ENCODE results near the gene ATP2C2.

The ATP2C2 gene

DNA sequence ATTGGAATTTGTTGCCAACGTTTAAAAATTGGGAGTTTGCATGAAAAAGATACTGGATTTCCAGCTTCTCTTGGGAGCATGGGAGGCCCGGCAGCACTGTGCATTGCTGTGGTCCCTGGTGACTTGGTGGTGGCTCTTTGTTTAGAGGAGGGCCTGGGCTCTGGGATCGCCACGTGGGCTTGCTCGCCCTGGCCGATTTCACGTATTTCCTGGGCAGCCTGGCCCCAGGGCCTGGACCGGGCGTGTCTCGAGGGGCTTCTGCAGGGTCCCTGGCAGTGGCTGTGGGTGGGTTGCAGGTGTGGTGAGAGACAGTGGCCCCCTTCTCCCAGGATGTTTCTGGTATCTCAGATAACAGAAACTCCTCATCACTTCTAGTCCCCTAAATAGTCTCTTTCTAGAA, 67.9 kb downstream of the ATP2C2 start:
- Histone ChIP-seq H3K9ac (ENCODE audit: insufficient read length, low read depth) (no peak overlapping the region), H3K4me1 (ENCODE audit: insufficient read depth, insufficient read length) (no peaks in the 10 kb centered on the region), H3K4me3 (ENCODE audit: insufficient read length, low read depth) (no peak overlapping the region), H3K27me3 (ENCODE audit: insufficient read depth, insufficient read length) (no peaks in the 10 kb centered on the region), H3K9me3 (ENCODE audit: insufficient read depth, low read length) (no peaks in the 10 kb centered on the region), H3K36me3 (ENCODE audit: insufficient read depth, insufficient read length, low read length) (no peaks in the 10 kb centered on the region)
- TF ChIP-seq SUZ12 (IDR thresholded peaks at IDR 0.05; ENCODE audit: extremely low read depth, insufficient read depth, insufficient read length) (no peak), YY1 (IDR thresholded peaks at IDR 0.05; ENCODE audit: insufficient read depth, insufficient read length) (no peak), ZNF274 (IDR thresholded peaks at IDR 0.05; ENCODE audit: low read depth, low read length) (no peak)
- no peak for DNase-seq (ENCODE audit: low read depth, low spot score)

DNA sequence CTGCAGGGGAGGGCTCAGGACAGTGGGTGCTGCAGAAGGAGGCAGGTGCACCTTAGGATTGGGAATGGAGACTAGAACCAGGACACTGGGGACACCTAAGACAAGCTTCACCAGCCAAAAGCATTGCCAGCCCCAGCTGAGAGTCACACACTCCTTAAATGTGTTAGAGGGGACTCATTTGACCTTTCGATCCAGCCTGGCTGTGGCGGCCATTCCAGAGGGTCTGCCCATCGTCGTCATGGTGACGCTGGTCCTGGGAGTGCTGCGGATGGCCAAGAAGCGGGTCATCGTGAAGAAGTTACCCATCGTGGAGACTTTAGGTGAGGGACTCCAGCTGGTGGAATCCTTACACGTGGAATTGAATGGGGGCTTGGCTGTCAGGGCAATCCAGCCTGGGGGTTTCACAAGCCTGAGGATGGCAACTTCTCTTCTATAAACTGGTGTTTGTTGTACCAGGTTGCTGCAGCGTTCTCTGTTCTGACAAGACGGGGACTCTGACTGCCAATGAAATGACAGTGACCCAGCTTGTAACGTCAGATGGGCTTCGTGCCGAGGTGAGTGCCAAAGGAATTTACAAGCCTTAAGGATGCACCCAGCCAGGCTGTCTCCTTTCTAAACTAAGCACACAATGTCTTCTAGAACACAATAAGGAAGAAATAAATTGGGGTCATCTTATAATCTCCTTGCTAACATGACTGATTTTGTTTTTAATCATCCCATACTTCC, 70.8 kb downstream of the ATP2C2 start:
- Histone ChIP-seq H3K4me1 (ENCODE audit: insufficient read depth, insufficient read length) (peaks cover 4% of the 10 kb centered on the region), H3K9me3 (ENCODE audit: insufficient read depth, low read length) (no peaks in the 10 kb centered on the region), H3K4me3 (ENCODE audit: insufficient read length, low read depth) (no peak overlapping the region), H3K36me3 (ENCODE audit: insufficient read depth, insufficient read length, low read length) (no peaks in the 10 kb centered on the region), H3K27me3 (ENCODE audit: insufficient read depth, insufficient read length) (no peaks in the 10 kb centered on the region), H3K9ac (ENCODE audit: insufficient read length, low read depth) (no peak overlapping the region)
- no peak for TF ChIP-seq YY1 (IDR thresholded peaks at IDR 0.05; ENCODE audit: insufficient read depth, insufficient read length)
- no peak for TF ChIP-seq SUZ12 (IDR thresholded peaks at IDR 0.05; ENCODE audit: extremely low read depth, insufficient read depth, insufficient read length)
- TF ChIP-seq ZNF274 (IDR thresholded peaks at IDR 0.05; ENCODE audit: low read depth, low read length): no peak
- no peak for DNase-seq (ENCODE audit: low read depth, low spot score)

DNA sequence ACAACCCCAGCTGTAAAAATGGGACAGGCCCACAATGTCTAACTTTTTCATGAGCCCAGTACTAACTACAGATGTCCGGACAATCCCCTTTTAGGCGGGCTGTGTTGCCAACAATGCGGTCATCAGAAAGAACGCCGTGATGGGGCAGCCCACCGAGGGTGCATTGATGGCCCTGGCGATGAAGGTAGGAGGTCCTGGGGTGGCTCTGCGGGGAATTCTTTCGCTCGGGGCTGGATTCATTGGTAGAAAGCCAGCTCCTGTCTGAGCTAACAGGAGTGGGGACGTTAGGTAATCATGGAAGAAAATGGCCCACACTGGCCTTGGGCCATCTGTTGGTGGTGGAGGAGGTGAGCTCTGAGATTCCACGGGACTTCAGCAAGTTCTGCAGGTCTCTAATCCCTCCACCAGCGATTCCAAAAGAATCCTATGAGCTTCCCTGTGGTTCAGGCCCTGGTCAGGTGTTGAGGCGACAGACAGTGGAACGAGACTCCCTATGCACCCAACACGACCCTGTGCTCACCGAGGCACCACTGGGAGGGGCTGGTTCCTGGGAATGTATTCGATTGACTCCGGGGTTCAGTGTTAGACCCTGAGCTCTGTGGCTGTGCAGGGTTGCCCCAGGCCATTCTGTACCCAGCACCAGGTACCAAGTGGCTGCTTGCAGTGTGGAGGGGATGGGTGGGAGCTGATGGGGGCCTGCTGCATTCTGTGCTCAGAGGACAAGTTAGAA, 74.2 kb downstream of the ATP2C2 start:
- H3K9me3 ChIP-seq (ENCODE audit: insufficient read depth, low read length): no peaks in the 10 kb centered on the region
- H3K36me3 ChIP-seq (ENCODE audit: insufficient read depth, insufficient read length, low read length): no peaks in the 10 kb centered on the region
- no peaks in the 10 kb centered on the region for H3K27me3 ChIP-seq (ENCODE audit: insufficient read depth, insufficient read length)
- H3K4me1 ChIP-seq (ENCODE audit: insufficient read depth, insufficient read length): peaks cover 6% of the 10 kb centered on the region
- TF ChIP-seq ZNF274 (IDR thresholded peaks at IDR 0.05; ENCODE audit: low read depth, low read length): no peak
- TF ChIP-seq SUZ12 (IDR thresholded peaks at IDR 0.05; ENCODE audit: extremely low read depth, insufficient read depth, insufficient read length): no peak
- TF ChIP-seq YY1 (IDR thresholded peaks at IDR 0.05; ENCODE audit: insufficient read depth, insufficient read length): no peak
- no peak for DNase-seq (ENCODE audit: low read depth, low spot score)
- no peak overlapping the region for H3K4me3 ChIP-seq (ENCODE audit: insufficient read length, low read depth)
- H3K9ac ChIP-seq (ENCODE audit: insufficient read length, low read depth): no peak overlapping the region

DNA sequence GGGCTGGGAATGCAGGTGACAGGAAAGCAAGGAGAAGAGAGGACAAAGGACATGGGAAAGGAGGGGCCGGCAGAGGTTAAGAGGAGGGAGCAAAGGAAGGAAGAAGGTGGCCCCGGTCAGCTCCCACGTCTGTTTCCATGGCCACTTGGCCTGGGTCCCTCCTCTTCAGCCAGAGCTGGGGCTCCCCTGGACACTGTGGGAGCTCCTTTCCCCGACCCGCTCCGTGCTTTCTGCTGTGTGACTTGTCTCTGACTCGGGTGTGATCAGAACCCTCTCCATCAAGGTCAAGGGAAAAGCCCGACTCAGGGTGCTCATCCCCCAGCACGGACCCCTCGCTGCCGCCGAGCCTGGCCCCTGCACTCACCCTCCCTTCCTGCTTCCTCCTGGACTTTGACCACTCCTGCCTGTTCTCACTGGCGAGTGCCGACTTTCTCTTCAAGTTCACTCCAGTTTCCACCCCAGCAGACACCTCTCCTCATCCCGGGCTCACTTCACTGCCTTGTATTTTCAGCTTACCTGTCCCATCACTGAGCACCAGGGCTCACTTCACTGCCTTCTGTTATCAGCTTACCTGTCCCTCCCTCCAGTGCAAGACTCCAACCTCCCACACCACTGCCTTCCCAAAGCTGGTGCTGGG, 74.9 kb downstream of the ATP2C2 start:
- H3K4me3 ChIP-seq (ENCODE audit: insufficient read length, low read depth): no peak overlapping the region
- H3K4me1 ChIP-seq (ENCODE audit: insufficient read depth, insufficient read length): peaks cover 6% of the 10 kb centered on the region
- no peaks in the 10 kb centered on the region for H3K36me3 ChIP-seq (ENCODE audit: insufficient read depth, insufficient read length, low read length)
- no peaks in the 10 kb centered on the region for H3K27me3 ChIP-seq (ENCODE audit: insufficient read depth, insufficient read length)
- no peak overlapping the region for H3K9ac ChIP-seq (ENCODE audit: insufficient read length, low read depth)
- DNase-seq (ENCODE audit: low read depth, low spot score): no peak
- no peaks in the 10 kb centered on the region for H3K9me3 ChIP-seq (ENCODE audit: insufficient read depth, low read length)
- TF ChIP-seq ZNF274 (IDR thresholded peaks at IDR 0.05; ENCODE audit: low read depth, low read length) (no peak), SUZ12 (IDR thresholded peaks at IDR 0.05; ENCODE audit: extremely low read depth, insufficient read depth, insufficient read length) (no peak), YY1 (IDR thresholded peaks at IDR 0.05; ENCODE audit: insufficient read depth, insufficient read length) (no peak)

DNA sequence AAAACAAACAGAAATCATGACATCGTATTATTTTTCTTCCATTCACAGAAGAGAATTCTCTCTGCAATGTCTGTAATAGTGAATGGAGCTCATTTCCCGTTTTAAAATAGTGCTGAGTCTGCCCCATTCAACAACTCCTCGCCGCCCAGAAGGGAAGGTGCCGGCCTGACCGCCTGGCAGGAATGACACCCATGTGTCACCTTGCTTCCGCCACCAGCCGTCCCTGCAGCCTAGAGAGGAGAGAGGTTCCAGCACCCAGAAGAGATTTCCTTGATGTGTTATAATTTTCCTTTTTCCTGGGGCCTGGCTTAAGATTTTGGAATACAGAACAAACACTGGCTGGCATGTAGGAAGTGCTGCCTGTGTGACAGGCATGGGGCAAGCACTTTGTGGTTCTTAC, 76.1 kb downstream of the ATP2C2 start:
- no peaks in the 10 kb centered on the region for H3K27me3 ChIP-seq (ENCODE audit: insufficient read depth, insufficient read length)
- no peak overlapping the region for H3K4me3 ChIP-seq (ENCODE audit: insufficient read length, low read depth)
- no peak overlapping the region for H3K9ac ChIP-seq (ENCODE audit: insufficient read length, low read depth)
- no peaks in the 10 kb centered on the region for H3K9me3 ChIP-seq (ENCODE audit: insufficient read depth, low read length)
- H3K36me3 ChIP-seq (ENCODE audit: insufficient read depth, insufficient read length, low read length): no peaks in the 10 kb centered on the region
- TF ChIP-seq YY1 (IDR thresholded peaks at IDR 0.05; ENCODE audit: insufficient read depth, insufficient read length) (no peak), ZNF274 (IDR thresholded peaks at IDR 0.05; ENCODE audit: low read depth, low read length) (no peak), SUZ12 (IDR thresholded peaks at IDR 0.05; ENCODE audit: extremely low read depth, insufficient read depth, insufficient read length) (no peak)
- DNase-seq (ENCODE audit: low read depth, low spot score): no peak
- H3K4me1 ChIP-seq (ENCODE audit: insufficient read depth, insufficient read length): peaks cover 6% of the 10 kb centered on the region

DNA sequence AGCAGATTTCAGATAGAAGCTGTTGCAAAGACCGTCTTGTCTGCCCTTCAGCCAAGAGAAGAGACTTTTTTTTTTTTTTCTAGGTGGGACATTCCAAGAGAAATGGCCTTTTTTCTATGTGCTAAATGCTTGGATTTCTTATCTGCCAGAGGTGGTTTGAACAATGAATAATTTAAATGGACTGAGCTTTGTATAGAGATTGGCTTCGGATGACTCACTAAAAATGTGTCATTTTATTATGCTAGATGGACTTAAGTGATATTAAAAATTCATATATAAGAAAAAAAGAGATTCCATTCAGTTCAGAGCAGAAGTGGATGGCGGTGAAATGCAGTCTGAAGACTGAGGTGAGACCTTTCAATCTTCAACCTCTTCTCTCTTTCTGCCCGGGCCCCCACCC, 77.7 kb downstream of the ATP2C2 start:
- Histone ChIP-seq H3K36me3 (ENCODE audit: insufficient read depth, insufficient read length, low read length) (peaks cover 2% of the 10 kb centered on the region), H3K9me3 (ENCODE audit: insufficient read depth, low read length) (no peaks in the 10 kb centered on the region), H3K4me1 (ENCODE audit: insufficient read depth, insufficient read length) (peaks cover 6% of the 10 kb centered on the region), H3K9ac (ENCODE audit: insufficient read length, low read depth) (no peak overlapping the region), H3K4me3 (ENCODE audit: insufficient read length, low read depth) (no peak overlapping the region), H3K27me3 (ENCODE audit: insufficient read depth, insufficient read length) (no peaks in the 10 kb centered on the region)
- TF ChIP-seq ZNF274 (IDR thresholded peaks at IDR 0.05; ENCODE audit: low read depth, low read length): no peak
- no peak for TF ChIP-seq YY1 (IDR thresholded peaks at IDR 0.05; ENCODE audit: insufficient read depth, insufficient read length)
- no peak for TF ChIP-seq SUZ12 (IDR thresholded peaks at IDR 0.05; ENCODE audit: extremely low read depth, insufficient read depth, insufficient read length)
- DNase-seq (ENCODE audit: low read depth, low spot score): no peak
